ENCODE results near the gene KAZN.

The KAZN gene

GRCh38 chr1:14913482-14914177 lies 315.1 kb downstream of the KAZN start:
- no peak for DNase-seq (ENCODE audit: low spot score)

- DNase-seq (ENCODE audit: low spot score) = no peak
Observed at GRCh38 chr1:14914351-14914988, 316.0 kb downstream of the KAZN start.

GRCh38 chr1:14915356-14916054 lies 317.0 kb downstream of the KAZN start:
- DNase-seq (ENCODE audit: low spot score) = peak; percentile 70

DNA sequence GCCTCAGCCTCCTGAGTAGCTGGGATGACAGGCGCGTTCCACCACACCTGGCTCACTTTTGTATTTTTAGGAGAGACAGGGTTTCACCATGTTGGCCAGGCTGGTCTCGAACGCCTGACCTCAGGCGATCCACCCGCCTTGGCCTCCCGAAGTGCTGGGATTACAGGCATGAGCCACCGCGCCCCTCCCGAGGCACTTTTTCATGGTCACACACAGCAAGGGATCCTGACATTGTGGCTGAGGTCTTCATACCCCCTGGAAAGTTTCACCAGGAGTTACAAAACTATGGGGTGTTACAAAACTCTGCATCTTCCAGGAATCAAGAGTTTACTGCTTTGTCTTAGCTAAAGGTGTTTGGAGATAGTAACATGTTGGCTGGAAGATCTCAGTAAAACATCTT lies 320.8 kb downstream of the KAZN start:
- DNase-seq (ENCODE audit: low spot score) = no peak

GRCh38 chr1:14919751-14920150 lies 321.3 kb downstream of the KAZN start:
- DNase-seq (ENCODE audit: low spot score) = no peak

DNA sequence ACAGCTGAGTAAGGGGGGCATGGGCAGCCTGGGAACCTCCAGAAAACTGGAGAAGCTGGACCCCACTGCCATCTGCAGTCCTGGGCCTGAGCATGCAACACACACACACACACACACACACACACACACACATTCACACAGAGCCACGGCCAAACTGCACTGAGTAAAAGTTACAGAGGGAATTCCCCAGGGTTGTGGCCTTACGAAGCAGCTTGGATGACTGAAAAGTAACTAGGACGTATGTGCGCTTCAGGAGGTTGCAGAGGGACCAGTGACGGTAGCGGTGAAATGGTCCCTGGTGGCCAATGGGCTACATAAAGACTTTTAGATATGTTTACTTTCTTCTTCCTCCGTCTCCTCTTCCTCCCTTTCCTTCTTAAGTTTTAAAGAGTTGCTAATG lies 322.6 kb downstream of the KAZN start:
- DNase-seq (ENCODE audit: low spot score) = no peak

GRCh38 chr1:14922942-14923726 lies 324.6 kb downstream of the KAZN start:
- DNase-seq (ENCODE audit: low spot score) = no peak

- no peak for DNase-seq (ENCODE audit: low spot score)
Observed at GRCh38 chr1:14923727-14924452, 325.4 kb downstream of the KAZN start.

DNA sequence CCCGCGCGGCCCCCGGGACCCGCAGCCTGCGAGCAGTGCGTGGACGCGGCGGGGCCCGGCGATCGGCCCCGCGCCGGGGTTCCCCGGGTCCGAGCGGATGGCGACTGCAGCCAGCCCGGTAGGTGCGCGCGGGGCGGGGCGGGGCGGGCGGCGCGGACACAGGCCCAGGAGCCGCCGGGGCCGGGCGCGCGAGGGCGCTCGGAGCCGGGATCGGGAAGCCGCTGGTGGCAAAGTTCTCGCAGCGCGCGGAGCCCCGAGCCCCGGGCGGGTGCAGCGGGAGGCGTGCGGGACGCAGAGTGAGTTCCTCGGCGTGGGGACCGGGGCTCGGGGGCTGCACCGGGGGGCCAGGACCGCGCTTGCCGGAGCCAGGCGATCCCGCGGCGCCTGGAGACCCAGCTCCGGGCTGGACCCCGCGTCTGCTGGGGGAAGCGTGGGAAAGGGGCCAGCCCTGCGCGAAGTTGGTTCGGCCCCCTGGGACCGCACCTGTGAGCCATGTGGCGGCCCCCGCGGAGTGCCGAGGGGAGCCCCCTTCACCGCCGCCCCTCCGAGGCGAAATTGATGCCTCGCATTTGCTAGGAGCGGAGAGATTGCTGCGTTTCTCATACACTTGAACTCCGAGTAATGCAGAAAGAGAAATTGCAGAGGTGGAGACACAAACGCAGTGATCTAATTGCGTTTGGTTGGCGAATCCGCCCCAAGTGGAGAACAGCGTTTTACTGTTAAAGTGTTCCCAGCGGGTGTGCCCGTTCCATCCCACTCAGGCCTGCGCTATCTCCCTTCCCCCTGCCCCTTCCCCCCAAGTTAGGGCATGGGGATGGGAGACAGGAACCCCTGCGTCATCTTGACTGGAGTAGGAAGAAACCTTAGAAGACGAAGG lies 326.2 kb downstream of the KAZN start:
- DNase-seq (ENCODE audit: low spot score) = no peak

DNA sequence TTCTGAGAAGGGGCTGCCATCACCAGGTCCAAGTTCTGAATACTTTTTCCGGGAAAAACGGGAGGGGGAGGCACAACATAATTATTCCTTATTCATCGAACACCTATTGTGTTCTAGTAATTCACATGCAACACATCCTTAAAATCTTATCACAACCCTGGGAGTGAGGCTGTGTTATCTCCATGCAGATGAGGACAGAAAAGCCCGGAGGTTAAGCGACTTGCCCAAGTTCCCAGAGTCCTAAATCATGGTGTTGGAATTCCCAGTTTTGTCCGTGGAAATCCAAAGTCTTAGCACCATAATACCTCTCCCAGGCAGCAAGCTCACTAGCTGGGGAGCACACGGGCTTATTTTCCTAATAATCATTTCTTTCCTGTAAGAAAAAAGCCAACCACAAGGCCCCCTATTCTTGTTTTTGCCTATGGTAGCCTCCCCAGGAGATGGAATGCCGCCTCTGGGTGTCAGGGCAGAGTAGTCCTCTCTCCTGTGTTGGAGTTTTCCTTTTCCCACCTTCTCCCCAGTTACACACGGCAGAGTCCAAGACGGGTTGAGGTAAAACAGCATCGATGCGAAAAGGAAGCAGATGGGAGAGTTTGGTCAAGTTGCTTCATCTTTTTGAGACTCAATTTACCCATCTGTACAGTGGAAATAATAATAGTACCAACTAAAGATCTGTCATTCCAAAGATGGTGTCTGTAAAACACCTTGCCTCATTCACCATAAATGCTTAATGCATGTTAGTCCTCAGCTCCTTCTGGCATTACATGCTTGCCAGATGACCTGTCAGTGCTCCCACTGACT lies 327.1 kb downstream of the KAZN start:
- DNase-seq (ENCODE audit: low spot score) = peak; percentile 63

DNA sequence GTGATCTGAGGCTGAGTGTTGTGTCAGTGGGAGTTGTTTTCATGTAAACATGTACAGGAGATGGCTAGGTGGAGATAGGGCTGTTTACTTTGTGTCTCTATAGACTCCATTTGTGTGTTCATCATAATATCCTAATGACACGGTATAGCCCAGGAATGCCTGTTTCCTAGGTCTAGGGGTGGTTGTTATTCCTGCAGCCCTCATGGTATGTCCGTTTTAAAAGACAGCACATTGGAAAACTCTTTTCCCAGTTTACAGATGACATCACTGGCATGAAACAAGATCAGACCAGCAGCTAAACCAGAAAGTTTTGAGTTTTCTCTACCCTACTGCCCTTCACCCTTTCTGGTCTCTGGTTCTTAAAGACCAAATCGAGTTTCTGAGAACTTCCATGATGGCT lies 327.7 kb downstream of the KAZN start:
- no peak for DNase-seq (ENCODE audit: low spot score)

DNA sequence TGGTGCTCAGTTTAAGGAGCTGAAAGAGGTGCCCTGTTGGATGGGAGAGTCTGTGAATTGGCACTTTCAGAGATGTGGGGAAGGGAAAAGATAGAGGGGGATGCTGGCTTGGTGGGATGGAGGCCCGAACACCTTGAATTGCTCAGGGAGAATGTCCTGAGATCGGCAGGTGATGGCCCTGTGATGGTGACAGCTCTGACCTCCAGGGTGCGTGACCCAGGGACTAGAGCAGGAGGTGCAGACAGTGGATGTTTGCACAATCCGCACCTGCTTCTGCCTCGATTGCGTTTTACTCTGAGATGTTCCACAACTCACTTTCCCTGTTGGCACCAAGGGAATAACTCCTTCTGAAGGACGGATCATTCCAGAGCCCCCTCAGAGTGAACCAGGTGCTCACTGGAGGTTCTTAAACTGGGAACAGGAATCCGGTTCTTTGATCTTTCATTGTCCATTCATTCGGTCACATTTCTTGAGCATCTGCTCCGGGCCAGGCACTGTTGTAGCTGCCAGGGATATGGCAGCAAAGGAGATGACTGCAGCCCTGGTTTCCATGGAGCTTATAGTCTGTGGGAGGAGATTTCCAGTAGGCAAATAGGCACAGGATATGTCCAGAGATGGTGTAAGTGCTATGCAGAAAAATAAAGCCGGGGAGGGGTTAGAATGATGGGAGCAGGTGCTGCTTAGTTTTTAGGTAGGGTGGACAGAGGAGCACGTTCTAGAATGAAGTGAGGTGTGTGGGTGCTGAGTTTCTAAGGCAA lies 328.5 kb downstream of the KAZN start:
- peak; percentile 84 for DNase-seq (ENCODE audit: low spot score)

DNA sequence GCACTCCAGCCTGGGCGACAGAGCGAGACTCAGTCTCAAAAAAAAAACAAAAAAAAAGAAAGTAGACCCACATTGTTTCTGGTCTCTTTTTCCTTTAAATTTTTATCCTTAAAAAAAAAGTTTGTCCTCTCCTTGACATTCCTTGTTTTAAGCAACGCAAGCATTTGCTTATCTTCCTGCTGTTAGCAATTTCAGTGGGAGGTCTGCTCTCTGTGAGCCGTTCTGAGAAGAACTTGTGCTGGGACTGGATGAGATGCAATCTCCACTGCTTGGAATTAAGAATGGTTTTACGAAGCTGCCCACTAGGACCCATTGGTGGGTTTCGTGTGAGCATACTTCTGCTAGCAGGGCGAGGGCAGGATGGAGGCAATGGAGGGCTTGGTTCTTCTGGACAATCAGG lies 329.9 kb downstream of the KAZN start:
- DNase-seq (ENCODE audit: low spot score) = no peak

DNA sequence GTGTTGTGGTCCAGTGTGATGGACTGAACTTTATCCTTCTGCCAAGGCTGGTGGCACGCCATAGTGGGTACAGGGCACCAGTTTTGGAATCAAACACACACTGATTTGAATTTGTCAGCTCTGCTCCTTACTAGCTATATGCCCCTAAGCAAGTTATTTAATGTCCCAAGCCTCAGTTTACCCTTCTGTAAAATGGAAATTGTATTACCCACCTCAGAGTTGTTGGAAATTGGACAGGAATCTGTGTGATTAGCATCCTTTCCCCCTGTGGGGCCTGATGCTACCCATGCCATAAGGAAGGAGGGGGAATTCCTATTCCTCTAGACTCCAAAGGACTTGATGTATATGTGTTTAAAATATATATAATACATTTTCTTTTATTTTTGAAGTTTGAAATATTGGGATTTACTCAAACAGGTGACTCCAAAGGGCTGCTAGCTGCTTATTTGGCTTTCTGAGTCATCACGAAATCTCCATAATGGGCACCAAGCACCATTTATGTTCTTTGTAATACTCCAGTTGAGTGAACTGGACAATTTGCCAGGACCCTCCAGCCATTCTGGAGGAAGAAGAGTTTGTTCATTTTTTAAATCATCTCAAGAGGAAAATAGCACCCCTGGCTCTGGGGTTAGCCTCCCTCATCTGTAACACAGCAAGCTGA lies 330.5 kb downstream of the KAZN start:
- no peak for DNase-seq (ENCODE audit: low spot score)

DNA sequence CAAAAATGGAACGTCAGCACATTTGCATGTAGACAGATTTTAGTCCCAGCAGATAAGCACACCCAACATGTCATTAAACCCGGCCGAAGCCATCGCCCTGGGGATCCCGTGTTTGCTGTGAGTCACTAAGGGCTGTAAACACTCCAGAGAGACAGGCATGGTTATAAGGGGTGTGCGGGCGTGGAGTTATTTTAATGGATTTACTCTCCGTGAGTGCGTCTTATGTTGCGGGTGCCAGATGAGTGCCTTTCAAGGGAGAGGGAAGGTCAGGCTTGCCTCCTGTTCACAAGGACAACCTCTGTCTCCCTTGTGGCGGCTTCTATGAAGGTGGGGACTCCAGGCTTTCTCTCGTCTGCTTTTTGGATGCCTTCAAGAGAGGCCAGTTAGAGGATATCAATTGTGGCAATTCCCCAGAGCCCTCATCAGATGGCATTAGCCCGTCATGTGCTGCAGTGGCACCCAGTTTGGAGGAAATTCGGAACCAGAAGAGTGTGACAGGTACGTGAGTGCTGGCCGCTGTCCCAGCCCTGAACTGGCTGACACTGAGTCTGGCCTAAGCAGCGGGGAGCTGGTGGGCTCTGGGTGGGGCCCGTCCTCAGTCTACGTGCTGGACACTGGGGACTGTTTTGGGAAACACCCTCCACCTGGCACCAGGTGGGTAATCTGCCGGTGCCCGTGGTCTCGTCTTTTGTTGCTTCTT lies 331.2 kb downstream of the KAZN start:
- no peak for DNase-seq (ENCODE audit: low spot score)

DNA sequence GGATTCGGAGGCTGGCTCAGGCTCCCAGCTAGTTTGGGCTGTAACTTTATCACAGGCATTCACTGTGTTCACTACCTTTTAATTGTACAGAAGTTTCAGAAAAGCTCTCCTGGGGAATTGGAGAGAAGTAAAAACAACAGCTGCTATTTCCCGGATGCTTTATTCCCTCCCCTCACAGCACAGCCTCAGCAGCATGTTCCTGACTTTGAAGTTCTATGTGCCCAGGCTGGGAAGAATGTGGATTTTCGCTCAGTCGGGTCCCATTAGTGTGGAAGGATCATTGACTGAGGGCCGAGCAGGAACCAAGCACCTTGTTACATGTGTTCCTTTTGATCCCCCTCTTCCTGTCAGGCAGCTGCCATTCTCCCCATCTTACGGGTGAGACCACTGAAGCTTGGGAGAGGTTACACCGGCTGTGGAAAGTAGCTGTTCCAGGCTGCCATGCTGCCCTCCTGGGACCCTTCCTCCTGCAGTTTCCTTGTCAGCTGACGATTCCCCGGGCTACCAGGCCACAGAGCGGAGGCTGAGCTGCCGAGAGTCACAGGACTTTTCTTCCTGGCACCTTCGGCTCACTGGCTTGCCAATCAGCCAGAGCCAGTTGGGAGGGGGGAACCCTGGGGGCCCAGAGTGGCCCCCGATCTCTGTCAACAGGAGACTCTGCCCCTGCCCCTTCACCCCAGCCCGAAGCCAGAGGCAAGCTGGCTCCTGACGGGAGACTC lies 331.9 kb downstream of the KAZN start:
- DNase-seq (ENCODE audit: low spot score) = no peak

- DNase-seq (ENCODE audit: low spot score) = no peak
Observed at GRCh38 chr1:14932034-14932638, 333.7 kb downstream of the KAZN start.
